Cardiac septum (tissue), 1 donor: ENCODE results near the gene ELMOD1. TPM values are rescaled to one million over a fixed set of nuclear protein-coding genes. Genes with fewer than 3 reads are reported as not detected.

ENCODE experiments used
- DNase-seq: peaks from one replicate; pipeline ENCODE4 v3.0.0-alpha.2; 2020; ENCODE audit warnings: low spot score
- intact Hi-C: fragments of 100-400 bp; cut with DNase I; formaldehyde crosslinking; loops from one replicate; pipeline ENCODE4 v1.14.0; 2022
- total RNA-seq: library from RNA; stranded (reverse); fragmentation: NEBNext Ultra II Directional; extraction: Animal tissue kit (Norgen Biotek cat#: 25700); gene quantifications from one replicate; pipeline ENCODE4 v1.2.1, GENCODE V29; 2021
- donor health status: DM: no; HTN: no; CAD: no.

ELMOD1 gene
- total RNA-seq, 1 donor from 2014 or later = 0.89 TPM

GRCh38 chr11:107707807-107708206, 116.9 kb downstream of the ELMOD1 start:
- no peak for DNase-seq
- intact Hi-C loops = no loop called here

- DNase-seq = no peak
- intact Hi-C loops = no loop called here
Measured at GRCh38 chr11:107708792-107709191, 117.8 kb downstream of the ELMOD1 start.

GRCh38 chr11:107710301-107710700, 119.4 kb downstream of the ELMOD1 start:
- intact Hi-C loops = no loop called here
- no peak for DNase-seq

GRCh38 chr11:107711861-107712755, 121.2 kb downstream of the ELMOD1 start, which contains the start of gene SLN:
Gene SLN (minus strand): TSS chr11:107712056.
- intact Hi-C loops = no loop called here
- no peak for DNase-seq

- no peak for DNase-seq
- intact Hi-C loops = no loop called here
Measured at GRCh38 chr11:107713009-107713408, 122.1 kb downstream of the ELMOD1 start.

Other genes starting within 250 kb of the ELMOD1 start
- 7.5 TPM for gene CWF19L2, start 133.3 kb upstream of the ELMOD1 start, total RNA-seq
- gene ALKBH8, start 25.4 kb upstream of the ELMOD1 start, total RNA-seq = 6.2 TPM
- gene SLN, start 120.9 kb downstream of the ELMOD1 start, total RNA-seq = 19.0 TPM